Neuronal stem cell (in vitro differentiated cells): Measurements from ENCODE around the gene ADCY3.

Source experiments
- DNase-seq: peaks from one replicate; pipeline ENCODE4 v3.0.0-alpha.2; 2013; ENCODE audit warnings: low spot score
- H2AFZ ChIP-seq: one replicate; pipeline ENCODE4 v1.6.1; 2013; ENCODE audit warnings: mild to moderate bottlenecking, low read length, inconsistent platforms
- H2AK5ac ChIP-seq: 2 replicates; pipeline ENCODE4 v1.6.1; 2013; ENCODE audit warnings: low read depth, mild to moderate bottlenecking, inconsistent platforms, low read length, moderate library complexity, mixed read lengths
- H2BK120ac ChIP-seq: 2 replicates; pipeline ENCODE4 v1.6.1; 2013; ENCODE audit warnings: low read depth, mild to moderate bottlenecking, inconsistent platforms, low read length, moderate library complexity, mixed read lengths
- H2BK12ac ChIP-seq: one replicate; pipeline ENCODE4 v1.6.1; 2013; ENCODE audit warnings: low read length, inconsistent platforms
- H2BK15ac ChIP-seq: 2 replicates; pipeline ENCODE4 v1.6.1; 2013; ENCODE audit warnings: mild to moderate bottlenecking, low read length, inconsistent platforms, mixed read lengths
- H2BK5ac ChIP-seq: one replicate; pipeline ENCODE4 v1.6.1; 2013; ENCODE audit warnings: inconsistent platforms, mild to moderate bottlenecking, low read length, moderate library complexity
- H3K14ac ChIP-seq: one replicate; pipeline ENCODE4 v1.6.1; 2013; ENCODE audit warnings: low read length, inconsistent platforms
- H3K18ac ChIP-seq: 2 replicates; pipeline ENCODE4 v1.6.1; 2013; ENCODE audit warnings: low read length, inconsistent platforms
- H3K23ac ChIP-seq: 2 replicates; pipeline ENCODE4 v1.6.1; 2013; ENCODE audit warnings: low read depth, mild to moderate bottlenecking, mixed read lengths, low read length, inconsistent platforms; ENCODE audit not compliant: poor library complexity
- H3K27ac ChIP-seq: replicated peaks from 3 replicates; pipeline ENCODE4 v1.5.1; 2013; ENCODE audit warnings: low read length, inconsistent platforms
- H3K27me3 ChIP-seq, 3 experiments: 2 replicates each; pipeline ENCODE4 v1.6.1; 2013; ENCODE audit warnings: low read length in 3 of 3, mild to moderate bottlenecking in 2 of 3, inconsistent platforms in 1 of 3, low read depth in 1 of 3, mixed read lengths in 1 of 3, moderate library complexity in 1 of 3; ENCODE audit not compliant: control insufficient read depth in 3 of 3, insufficient read depth in 3 of 3
- H3K36me3 ChIP-seq, 2 donors: replicated peaks in 1 of 2; 2 replicates each; pipeline ENCODE4 v1.6.1; 2013; ENCODE audit warnings: low read length in 2 of 2; ENCODE audit not compliant: control insufficient read depth in 2 of 2, insufficient read depth in 2 of 2
- H3K4ac ChIP-seq: 2 replicates; pipeline ENCODE4 v1.6.1; 2013; ENCODE audit warnings: inconsistent platforms, mild to moderate bottlenecking, low read length, moderate library complexity
- H3K4me1 ChIP-seq, 2 donors: 1 replicate in 1 of 2; 2 replicates in 1 of 2; pipeline ENCODE4 v1.6.1; 2013; ENCODE audit warnings: low read length in 2 of 2, low read depth in 1 of 2; ENCODE audit not compliant: control insufficient read depth in 2 of 2, insufficient read depth in 1 of 2
- H3K4me2 ChIP-seq: one replicate; pipeline ENCODE4 v1.6.1; 2013; ENCODE audit warnings: mild to moderate bottlenecking, low read length, inconsistent platforms; ENCODE audit not compliant: insufficient read depth, poor library complexity, severe bottlenecking
- H3K4me3 ChIP-seq, 2 donors: 2 replicates each; pipeline ENCODE4 v1.5.1; 2013; ENCODE audit warnings: low read length in 2 of 2, mild to moderate bottlenecking in 2 of 2, inconsistent platforms in 1 of 2, moderate library complexity in 1 of 2
- H3K79me1 ChIP-seq: one replicate; pipeline ENCODE4 v1.6.1; 2013; ENCODE audit warnings: low read depth, mild to moderate bottlenecking, inconsistent platforms, low read length, moderate library complexity
- H3K9ac ChIP-seq: one replicate; pipeline ENCODE4 v1.6.1; 2013; ENCODE audit warnings: mild to moderate bottlenecking, low read depth, low read length, inconsistent platforms; ENCODE audit not compliant: poor library complexity
- H3K9me3 ChIP-seq, 2 donors: replicated peaks in 1 of 2; 2 replicates each; pipeline versions ENCODE3 to v1.6.1; 2013; ENCODE audit warnings: low read length in 2 of 2, mild to moderate bottlenecking in 2 of 2, inconsistent platforms in 1 of 2, low read depth in 1 of 2, mixed read lengths in 1 of 2, moderate library complexity in 1 of 2; ENCODE audit not compliant: control insufficient read depth in 2 of 2, insufficient read depth in 1 of 2
- H4K8ac ChIP-seq: one replicate; pipeline ENCODE4 v1.6.1; 2013; ENCODE audit warnings: low read depth, mild to moderate bottlenecking, inconsistent platforms, low read length, moderate library complexity
- H4K91ac ChIP-seq: one replicate; pipeline ENCODE4 v1.6.1; 2013; ENCODE audit warnings: low read length, low read depth, mild to moderate bottlenecking, inconsistent platforms; ENCODE audit not compliant: poor library complexity
- WGBS, 2 donors: extraction: QIAGEN DNeasy Blood & Tissue Kit; methylation state at CpG; one replicate each; pipeline ENCODE4 v1.1.7; 2013; ENCODE audit warnings: missing lambda C conversion rate in 2 of 2, mixed read lengths in 1 of 2; ENCODE audit not compliant: insufficient read length in 2 of 2, insufficient replicate concordance in 1 of 2; ENCODE audit errors: extremely low coverage in 2 of 2; 5-methylcytosine and 5-hydroxymethylcytosine counted together

ADCY3 gene

GRCh38 chr2:24877067-24877466 lies 43.0 kb downstream of the ADCY3 start:
- Histone ChIP-seq H3K14ac (no peak overlapping the region), H3K4me1 (peaks cover 0 to 5% of the 10 kb centered on the region in 2 donors), H3K36me3 (peaks cover 0 to 13% of the 10 kb centered on the region in 2 donors), H2BK5ac (no peak overlapping the region), H3K4ac (no peak overlapping the region), H4K8ac (no peak overlapping the region), H2BK120ac (no peak overlapping the region), H3K27ac (no peak overlapping the region), H2BK15ac (no peak overlapping the region), H4K91ac (no peak overlapping the region), H3K4me3 (no peak overlapping the region), H3K4me2 (no peak overlapping the region), H2AK5ac (peak overlapping the region; percentile 21), H3K23ac (peak overlapping the region; percentile 17), H3K79me1 (peaks cover 4% of the 10 kb centered on the region), H3K9me3 (peaks cover 0 to 2% of the 10 kb centered on the region in 2 donors), H2AFZ (no peak overlapping the region), H3K9ac (peak overlapping the region; percentile 64), H3K27me3 (no peaks in the 10 kb centered on the region), H3K18ac (peak overlapping the region; percentile 3), H2BK12ac (no peak overlapping the region)
- no CpG with 5 or more reads among the region's 6 CpGs for WGBS, 2 donors
- no peak for DNase-seq

- no peak overlapping the region for H3K4me2 ChIP-seq
- peaks cover 4% of the 10 kb centered on the region for H3K79me1 ChIP-seq
- no peak overlapping the region for H3K4ac ChIP-seq
- H3K4me1 ChIP-seq: peaks cover 5 to 7% of the 10 kb centered on the region in 2 donors
- H3K14ac ChIP-seq: no peak overlapping the region
- no peak overlapping the region for H3K23ac ChIP-seq
- H3K27me3 ChIP-seq: no peaks in the 10 kb centered on the region
- H3K36me3 ChIP-seq: peaks cover 0 to 17% of the 10 kb centered on the region in 2 donors
- H4K91ac ChIP-seq: no peak overlapping the region
- no peak overlapping the region for H3K9ac ChIP-seq
- no peak overlapping the region for H2BK120ac ChIP-seq
- no peak overlapping the region for H4K8ac ChIP-seq
- no peak overlapping the region for H2AK5ac ChIP-seq
- peaks cover 0 to 2% of the 10 kb centered on the region in 2 donors for H3K9me3 ChIP-seq
- H2AFZ ChIP-seq: no peak overlapping the region
- no peak overlapping the region for H3K27ac ChIP-seq
- no peak overlapping the region for H3K18ac ChIP-seq
- DNase-seq: no peak
- no peak overlapping the region for H2BK15ac ChIP-seq
- no peak overlapping the region for H2BK12ac ChIP-seq
- no peak overlapping the region for H2BK5ac ChIP-seq
- WGBS, 2 donors: no CpG with 5 or more reads among the region's 2 CpGs
- H3K4me3 ChIP-seq: no peak overlapping the region
Observed at GRCh38 chr2:24875901-24876300, 44.1 kb downstream of the ADCY3 start.

GRCh38 chr2:24875272-24875671 lies 44.8 kb downstream of the ADCY3 start:
- H4K8ac ChIP-seq: no peak overlapping the region
- no peak overlapping the region for H3K14ac ChIP-seq
- no peak overlapping the region for H3K4ac ChIP-seq
- no peak overlapping the region for H3K27ac ChIP-seq
- no peak overlapping the region for H2AFZ ChIP-seq
- H4K91ac ChIP-seq: no peak overlapping the region
- no peak overlapping the region for H2BK5ac ChIP-seq
- no peak overlapping the region for H2BK120ac ChIP-seq
- no peak overlapping the region for H3K9ac ChIP-seq
- peaks cover 0 to 23% of the 10 kb centered on the region in 2 donors for H3K36me3 ChIP-seq
- no peaks in the 10 kb centered on the region for H3K27me3 ChIP-seq
- H3K4me3 ChIP-seq: no peak overlapping the region
- no peak overlapping the region for H2BK12ac ChIP-seq
- DNase-seq: no peak
- no peak overlapping the region for H3K18ac ChIP-seq
- H3K9me3 ChIP-seq: peaks cover 0 to 2% of the 10 kb centered on the region in 2 donors
- no peak overlapping the region for H2BK15ac ChIP-seq
- H2AK5ac ChIP-seq: no peak overlapping the region
- H3K4me2 ChIP-seq: no peak overlapping the region
- H3K79me1 ChIP-seq: peaks cover 4% of the 10 kb centered on the region
- peaks cover 5 to 9% of the 10 kb centered on the region in 2 donors for H3K4me1 ChIP-seq
- no peak overlapping the region for H3K23ac ChIP-seq
- no CpG with 5 or more reads among the region's 10 CpGs for WGBS, 2 donors

- WGBS, 2 donors: no CpG with 5 or more reads among the region's 9 CpGs
- Histone ChIP-seq H2AK5ac (no peak overlapping the region), H4K8ac (no peak overlapping the region), H3K4me3 (no peak overlapping the region), H3K36me3 (peaks cover 0 to 28% of the 10 kb centered on the region in 2 donors), H4K91ac (no peak overlapping the region), H3K9me3 (peaks cover 0 to 2% of the 10 kb centered on the region in 2 donors), H3K18ac (no peak overlapping the region), H2BK15ac (no peak overlapping the region), H3K4me1 (peaks cover 5 to 9% of the 10 kb centered on the region in 2 donors), H2BK120ac (no peak overlapping the region), H3K79me1 (peaks cover 2% of the 10 kb centered on the region), H2BK12ac (no peak overlapping the region), H3K14ac (no peak overlapping the region), H3K27me3 (no peaks in the 10 kb centered on the region), H3K4ac (no peak overlapping the region), H3K23ac (peak overlapping the region; percentile 37), H3K4me2 (no peak overlapping the region), H2BK5ac (no peak overlapping the region), H3K27ac (no peak overlapping the region), H3K9ac (peak overlapping the region; percentile 9), H2AFZ (no peak overlapping the region)
- DNase-seq: no peak
Observed at GRCh38 chr2:24874035-24874434, 46.0 kb downstream of the ADCY3 start.
